GM19025 (cell line): ENCODE measurements around the gene MLX.
A peak's percentile ranks its signal among the peaks of the same experiment; 100 is the strongest.

Experiments
- ATAC-seq: cut with Tn5 transposase; IDR thresholded peaks from one replicate; pipeline ENCODE4 v1.9.1; 2021; ENCODE audit warnings: mild to moderate bottlenecking, low read depth, moderate library complexity; ENCODE audit not compliant: unreplicated experiment

MLX gene

GRCh38 chr17:42566883-42567573, at the start of gene MLX:
TSS of gene MLX (plus strand) at chr17:42567100. CDS start at chr17:42567125, 25 bp downstream.
- peak; percentile 68 for ATAC-seq

GRCh38 chr17:42517516-42517915, 49.4 kb upstream of the MLX start:
- no peak for ATAC-seq

GRCh38 chr17:42518046-42518754, 48.7 kb upstream of the MLX start:
- ATAC-seq: no peak

GRCh38 chr17:42518755-42519545, 48.0 kb upstream of the MLX start:
- ATAC-seq: no peak

- no peak for ATAC-seq
These were observed 47.1 kb upstream of the MLX start for GRCh38 chr17:42519546-42520491.

GRCh38 chr17:42520540-42520951, 46.4 kb upstream of the MLX start:
- no peak for ATAC-seq

GRCh38 chr17:42521036-42521435, 45.9 kb upstream of the MLX start:
- no peak for ATAC-seq

- no peak for ATAC-seq
These were observed 45.1 kb upstream of the MLX start for GRCh38 chr17:42521666-42522262.

GRCh38 chr17:42522263-42522790, 44.6 kb upstream of the MLX start:
- ATAC-seq: no peak

GRCh38 chr17:42522798-42523278, 44.1 kb upstream of the MLX start:
- ATAC-seq: no peak

GRCh38 chr17:42525221-42525620, 41.7 kb upstream of the MLX start:
- no peak for ATAC-seq

GRCh38 chr17:42526031-42526444, 40.9 kb upstream of the MLX start:
- ATAC-seq: no peak

- no peak for ATAC-seq
These were observed 39.0 kb upstream of the MLX start for GRCh38 chr17:42527932-42528331.

- ATAC-seq: no peak
These were observed 37.8 kb upstream of the MLX start for GRCh38 chr17:42529061-42529460.

- no peak for ATAC-seq
These were observed 35.9 kb upstream of the MLX start for GRCh38 chr17:42530952-42531454.

- ATAC-seq: no peak
These were observed 35.2 kb upstream of the MLX start for GRCh38 chr17:42531455-42532354.

- ATAC-seq: no peak
These were observed 31.5 kb upstream of the MLX start for GRCh38 chr17:42535155-42536047.
